K562 (cell line): ENCODE results near the gene SACM1L. TPM values are rescaled to one million over a fixed set of nuclear protein-coding genes. Genes with fewer than 3 reads are reported as not detected.

Source experiments
- FUS ChIP-seq: fragments of 200-400 bp; formaldehyde crosslinking; optimal IDR thresholded peaks from 2 replicates; pipeline ENCODE3; 2017; ENCODE audit warnings: low read depth, low read length
- HCFC1 ChIP-seq: IDR thresholded peaks from 2 replicates; pipeline ENCODE4 v1.6.1; 2012; ENCODE audit warnings: low read depth, low read length, improper control_type of control experiment
- MYC ChIP-seq, 2 experiments: fragments of 250-450 bp in 1 of 2; sonication (Bioruptor Pico) in 1 of 2; IDR thresholded peaks; 2 replicates each; pipeline versions ENCODE4 v1.5.1 to v1.6.1; 2012 to 2021; ENCODE audit warnings: low read depth in 2 of 2, borderline replicate concordance in 1 of 2, improper control_type of control experiment in 1 of 2, low read length in 1 of 2, mild to moderate bottlenecking in 1 of 2, moderate library complexity in 1 of 2
- NCOA4 ChIP-seq: fragments of 450-650 bp; IDR thresholded peaks from 2 replicates; pipeline ENCODE4 v1.6.1; 2018; ENCODE audit warnings: mild to moderate bottlenecking; ENCODE audit not compliant: partially characterized antibody
- POLR2G ChIP-seq: fragments of 200-400 bp; formaldehyde crosslinking; IDR thresholded peaks from 2 replicates; pipeline ENCODE4 v1.6.1; 2017; ENCODE audit warnings: low read depth, mild to moderate bottlenecking, antibody characterized with exemption, low read length, moderate library complexity
- SMARCC2 ChIP-seq: fragments of 450-650 bp; IDR thresholded peaks from 2 replicates; pipeline ENCODE4 v1.6.1; 2017; ENCODE audit warnings: antibody characterized with exemption, moderate library complexity, mild to moderate bottlenecking, low read depth
- polyA plus RNA-seq, 8 experiments: library from polyadenylated mRNA; depleted of rRNA in 4 of 8; stranded (reverse) in 5 of 8; unstranded in 3 of 8; fragments of >200 nt; fragmentation: Nextera tagmentation in 2 of 8; fragmentation: Illumina TruSeq in 1 of 8; extraction: Ambion mirVana in 2 of 8; extraction: Trizol in 1 of 8; gene quantifications; 2 replicates each; pipeline versions ENCODE4 v1.2.1 to v1.2.3, GENCODE V29; 2011 to 2014; ENCODE audit warnings: inconsistent platforms in 1 of 8, missing spikeins in 1 of 8
- total RNA-seq, 7 experiments: library from RNA; depleted of rRNA in 6 of 7; stranded (reverse); fragments of >200 nt in 6 of 7; fragmentation: Illumina TruSeq in 2 of 7; extraction: Trizol in 2 of 7; gene quantifications; 2 replicates each; pipeline versions ENCODE4 v1.2.1 to v1.2.3, GENCODE V29; 2011 to 2021; ENCODE audit warnings: low replicate concordance in 1 of 7
- TF ChIP-seq, protein P1 (sequence below): sonication (generic); formaldehyde crosslinking; IDR thresholded peaks from 2 replicates; pipeline ENCODE4 v1.8.0; 2022; ENCODE audit warnings: missing genetic modification reagents, mild to moderate bottlenecking, moderate library complexity, borderline replicate concordance
- TF ChIP-seq, protein P2 (sequence below): fragments of 450-650 bp; IDR thresholded peaks from 2 replicates; pipeline ENCODE4 v1.6.1; 2016; ENCODE audit warnings: low read depth
- TF ChIP-seq, protein P3 (sequence below): fragments of 250-450 bp; sonication (Bioruptor Pico); IDR thresholded peaks from 2 replicates; pipeline ENCODE4 v1.8.0; 2021; ENCODE audit warnings: mild to moderate bottlenecking, moderate library complexity

SACM1L gene
- total and polyA plus RNA-seq, 9 of the 15 experiments (the other 6 are each of a cell fraction or from before 2014, with no cell fraction given), result 25.7 to 67.2 (median 40.3) TPM

DNA sequence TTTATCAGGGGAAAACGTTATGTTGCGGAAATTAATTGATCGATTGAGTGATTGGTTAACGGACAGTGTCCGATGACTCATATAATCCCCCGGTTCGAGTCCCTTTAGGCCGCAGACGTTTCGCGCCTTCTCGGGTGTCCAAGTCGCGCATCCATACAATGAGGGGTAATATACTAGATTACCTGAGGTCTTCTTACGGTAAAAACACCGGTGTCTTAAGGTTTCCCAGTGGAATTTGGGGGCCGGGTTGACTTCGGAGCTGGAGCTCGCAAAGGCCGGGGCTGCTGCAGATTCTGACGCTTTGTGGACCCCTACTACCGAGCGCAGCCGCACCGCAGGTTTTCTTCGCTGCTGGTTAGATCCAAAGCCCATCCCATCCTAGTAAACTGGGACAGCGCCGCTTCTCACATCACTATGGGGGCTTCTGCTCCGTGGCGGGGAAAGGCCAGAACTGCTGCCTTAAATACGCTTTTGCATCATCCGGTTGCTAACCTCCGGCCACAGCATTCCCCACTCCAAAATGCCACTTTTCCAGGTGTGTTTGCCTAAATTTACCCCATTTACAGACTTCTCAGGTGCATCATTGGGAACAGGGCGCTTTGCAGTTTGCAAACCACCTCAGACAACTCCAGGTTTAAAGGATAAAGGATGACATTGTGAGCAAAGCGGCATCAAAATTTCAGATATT lies 858 bp upstream of the SACM1L start (continued):
- TF ChIP-seq MYC (IDR thresholded peaks at IDR 0.05; ENCODE audit: low read depth, low read length), result no peak
- TF ChIP-seq MYC (CRISPR knock-in tag; IDR thresholded peaks at IDR 0.05; ENCODE audit: borderline replicate concordance, low read depth), result peak; percentile 16; the same call in 1 of the 2 replicates
- peak; percentile 42 for TF ChIP-seq POLR2G
- no peak for TF ChIP-seq NCOA4
- TF ChIP-seq, protein P1, sequence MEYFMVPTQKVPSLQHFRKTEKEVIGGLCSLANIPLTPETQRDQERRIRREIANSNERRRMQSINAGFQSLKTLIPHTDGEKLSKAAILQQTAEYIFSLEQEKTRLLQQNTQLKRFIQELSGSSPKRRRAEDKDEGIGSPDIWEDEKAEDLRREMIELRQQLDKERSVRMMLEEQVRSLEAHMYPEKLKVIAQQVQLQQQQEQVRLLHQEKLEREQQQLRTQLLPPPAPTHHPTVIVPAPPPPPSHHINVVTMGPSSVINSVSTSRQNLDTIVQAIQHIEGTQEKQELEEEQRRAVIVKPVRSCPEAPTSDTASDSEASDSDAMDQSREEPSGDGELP (CRISPR knock-in tag), result no peak
- peak; percentile 35; the same call in 1 of the 2 replicates for TF ChIP-seq SMARCC2
- TF ChIP-seq, protein P2, sequence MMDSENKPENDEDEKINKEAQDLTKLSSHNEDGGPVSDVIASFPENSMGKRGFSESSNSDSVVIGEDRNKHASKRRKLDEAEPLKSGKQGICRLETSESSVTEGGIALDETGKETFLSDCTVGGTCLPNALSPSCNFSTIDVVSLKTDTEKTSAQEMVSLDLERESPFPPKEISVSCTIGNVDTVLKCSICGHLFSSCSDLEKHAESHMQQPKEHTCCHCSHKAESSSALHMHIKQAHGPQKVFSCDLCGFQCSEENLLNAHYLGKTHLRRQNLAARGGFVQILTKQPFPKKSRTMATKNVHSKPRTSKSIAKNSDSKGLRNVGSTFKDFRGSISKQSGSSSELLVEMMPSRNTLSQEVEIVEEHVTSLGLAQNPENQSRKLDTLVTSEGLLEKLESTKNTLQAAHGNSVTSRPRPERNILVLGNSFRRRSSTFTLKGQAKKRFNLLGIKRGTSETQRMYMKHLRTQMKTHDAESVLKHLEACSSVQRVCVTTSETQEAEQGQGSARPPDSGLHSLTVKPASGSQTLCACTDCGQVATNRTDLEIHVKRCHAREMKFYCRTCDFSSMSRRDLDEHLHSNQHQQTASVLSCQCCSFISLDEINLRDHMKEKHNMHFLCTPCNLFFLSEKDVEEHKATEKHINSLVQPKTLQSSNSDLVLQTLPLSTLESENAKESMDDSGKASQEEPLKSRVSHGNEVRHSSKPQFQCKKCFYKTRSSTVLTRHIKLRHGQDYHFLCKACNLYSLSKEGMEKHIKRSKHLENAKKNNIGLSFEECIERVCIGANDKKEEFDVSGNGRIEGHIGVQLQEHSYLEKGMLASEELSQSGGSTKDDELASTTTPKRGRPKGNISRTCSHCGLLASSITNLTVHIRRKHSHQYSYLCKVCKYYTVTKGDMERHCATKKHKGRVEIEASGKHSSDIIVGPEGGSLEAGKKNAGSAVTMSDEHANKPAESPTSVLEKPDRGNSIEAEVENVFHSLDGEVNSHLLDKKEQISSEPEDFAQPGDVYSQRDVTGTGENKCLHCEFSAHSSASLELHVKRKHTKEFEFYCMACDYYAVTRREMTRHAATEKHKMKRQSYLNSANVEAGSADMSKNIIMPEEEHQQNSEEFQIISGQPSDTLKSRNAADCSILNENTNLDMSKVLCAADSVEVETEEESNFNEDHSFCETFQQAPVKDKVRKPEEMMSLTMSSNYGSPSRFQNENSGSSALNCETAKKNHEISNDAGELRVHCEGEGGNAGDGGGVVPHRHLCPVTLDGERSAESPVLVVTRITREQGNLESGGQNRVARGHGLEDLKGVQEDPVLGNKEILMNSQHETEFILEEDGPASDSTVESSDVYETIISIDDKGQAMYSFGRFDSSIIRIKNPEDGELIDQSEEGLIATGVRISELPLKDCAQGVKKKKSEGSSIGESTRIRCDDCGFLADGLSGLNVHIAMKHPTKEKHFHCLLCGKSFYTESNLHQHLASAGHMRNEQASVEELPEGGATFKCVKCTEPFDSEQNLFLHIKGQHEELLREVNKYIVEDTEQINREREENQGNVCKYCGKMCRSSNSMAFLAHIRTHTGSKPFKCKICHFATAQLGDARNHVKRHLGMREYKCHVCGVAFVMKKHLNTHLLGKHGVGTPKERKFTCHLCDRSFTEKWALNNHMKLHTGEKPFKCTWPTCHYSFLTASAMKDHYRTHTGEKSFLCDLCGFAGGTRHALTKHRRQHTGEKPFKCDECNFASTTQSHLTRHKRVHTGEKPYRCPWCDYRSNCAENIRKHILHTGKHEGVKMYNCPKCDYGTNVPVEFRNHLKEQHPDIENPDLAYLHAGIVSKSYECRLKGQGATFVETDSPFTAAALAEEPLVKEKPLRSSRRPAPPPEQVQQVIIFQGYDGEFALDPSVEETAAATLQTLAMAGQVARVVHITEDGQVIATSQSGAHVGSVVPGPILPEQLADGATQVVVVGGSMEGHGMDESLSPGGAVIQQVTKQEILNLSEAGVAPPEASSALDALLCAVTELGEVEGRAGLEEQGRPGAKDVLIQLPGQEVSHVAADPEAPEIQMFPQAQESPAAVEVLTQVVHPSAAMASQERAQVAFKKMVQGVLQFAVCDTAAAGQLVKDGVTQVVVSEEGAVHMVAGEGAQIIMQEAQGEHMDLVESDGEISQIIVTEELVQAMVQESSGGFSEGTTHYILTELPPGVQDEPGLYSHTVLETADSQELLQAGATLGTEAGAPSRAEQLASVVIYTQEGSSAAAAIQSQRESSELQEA, result peak; percentile 64
- no peak for TF ChIP-seq HCFC1
- TF ChIP-seq, protein P3, sequence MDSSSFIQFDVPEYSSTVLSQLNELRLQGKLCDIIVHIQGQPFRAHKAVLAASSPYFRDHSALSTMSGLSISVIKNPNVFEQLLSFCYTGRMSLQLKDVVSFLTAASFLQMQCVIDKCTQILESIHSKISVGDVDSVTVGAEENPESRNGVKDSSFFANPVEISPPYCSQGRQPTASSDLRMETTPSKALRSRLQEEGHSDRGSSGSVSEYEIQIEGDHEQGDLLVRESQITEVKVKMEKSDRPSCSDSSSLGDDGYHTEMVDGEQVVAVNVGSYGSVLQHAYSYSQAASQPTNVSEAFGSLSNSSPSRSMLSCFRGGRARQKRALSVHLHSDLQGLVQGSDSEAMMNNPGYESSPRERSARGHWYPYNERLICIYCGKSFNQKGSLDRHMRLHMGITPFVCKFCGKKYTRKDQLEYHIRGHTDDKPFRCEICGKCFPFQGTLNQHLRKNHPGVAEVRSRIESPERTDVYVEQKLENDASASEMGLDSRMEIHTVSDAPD, result no peak
- no peak for TF ChIP-seq FUS
